PC-9 (cell line): ENCODE data around the gene KLK5.

Experiments
- CTCF ChIP-seq: fragments of 200-600 bp; sonication (generic); conservative IDR thresholded peaks from 2 replicates; pipeline ENCODE4 v1.6.1; 2017; ENCODE audit warnings: mixed run types, antibody characterized with exemption, mild to moderate bottlenecking, moderate library complexity
- EZH2 ChIP-seq: fragments of 200-600 bp; sonication (generic); IDR thresholded peaks from 2 replicates; pipeline ENCODE4 v1.8.0; 2017; ENCODE audit warnings: antibody characterized with exemption, low read depth

- TF ChIP-seq CTCF (no peak), EZH2 (no peak)
Measured at GRCh38 chr19:50983625-50984292, 30.9 kb upstream of the KLK5 start, which contains the start of gene KLK7.
